ENCODE data around the gene TMEM156.

TMEM156 gene

DNA sequence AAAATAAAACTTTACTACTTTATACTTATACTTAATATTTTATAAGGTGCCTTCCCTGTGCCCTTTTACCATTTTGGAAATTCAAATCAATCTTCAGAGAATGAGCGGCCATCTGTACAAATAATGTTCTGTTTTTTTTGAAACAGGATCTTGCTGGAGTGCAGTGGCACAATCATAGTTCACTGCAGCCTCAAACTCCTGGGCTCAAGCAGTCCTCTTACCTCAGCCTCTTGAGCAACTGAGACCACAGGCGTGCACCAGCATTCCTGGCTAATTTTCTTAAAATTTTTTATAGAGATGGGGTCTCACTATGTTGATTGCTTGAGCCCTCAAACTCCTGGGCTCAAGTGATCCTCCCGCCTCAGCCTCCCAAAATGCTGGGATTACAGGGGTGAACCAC lies 111.1 kb downstream of the TMEM156 start:
- no peak for DNase-seq

DNA sequence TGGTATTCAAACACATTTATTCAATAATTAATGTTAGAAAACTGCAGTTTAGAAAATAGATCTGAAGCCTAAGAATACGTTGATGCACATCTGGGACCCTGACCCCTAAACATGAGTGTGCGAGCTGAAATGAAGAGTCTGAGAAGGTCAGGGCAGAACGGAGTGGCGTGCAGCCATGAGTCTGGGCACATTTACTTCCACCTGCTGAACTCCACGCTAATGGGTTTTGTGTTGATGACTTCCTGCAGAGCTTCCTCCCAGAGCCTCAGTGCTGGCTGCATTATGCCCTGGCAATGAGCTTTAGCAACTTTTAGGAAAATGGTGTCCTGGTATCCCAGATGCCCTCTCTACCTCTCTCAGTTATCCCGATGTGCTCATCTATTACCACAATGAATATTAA lies 111.5 kb downstream of the TMEM156 start:
- DNase-seq = no peak

- DNase-seq = no peak
These were observed 112.0 kb downstream of the TMEM156 start for GRCh38 chr4:38920186-38920585.

DNA sequence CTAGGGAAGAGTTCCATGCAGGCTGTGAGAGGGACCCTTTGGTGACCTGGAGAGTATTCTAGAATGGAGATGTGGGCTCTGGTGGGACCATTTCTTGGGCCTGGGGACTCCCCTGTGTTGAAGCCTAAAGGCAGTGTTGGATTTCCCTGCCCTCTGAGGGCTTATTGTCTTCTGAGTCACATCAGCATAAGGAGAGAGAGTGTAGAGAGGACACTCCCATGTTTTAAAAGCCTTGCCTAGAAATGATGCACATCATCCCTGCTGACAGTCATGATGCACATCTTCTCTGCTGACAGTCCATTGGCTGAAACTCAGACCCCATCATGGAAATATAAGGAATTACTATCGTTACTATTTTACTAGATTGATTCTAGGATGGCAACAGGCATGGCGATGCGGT lies 112.7 kb downstream of the TMEM156 start:
- no peak for DNase-seq

GRCh38 chr4:38917481-38918025 lies 114.7 kb downstream of the TMEM156 start:
- no peak for DNase-seq

Data from inflammatory macrophage (primary cell).